GM20000 (cell line): ENCODE data around the gene TRAK2.

Experiments used
- DNase-seq: peaks from one replicate; pipeline ENCODE4 v3.0.0; 2012; ENCODE audit warnings: low spot score
- CTCF ChIP-seq: IDR thresholded peaks from 2 replicates; pipeline ENCODE4 v1.5.1; 2012; ENCODE audit warnings: mild to moderate bottlenecking, control low read depth; ENCODE audit errors: extremely low read depth, missing control alignments

The TRAK2 gene

GRCh38 chr2:201411421-201411820, 39.8 kb downstream of the TRAK2 start:
- no peak for DNase-seq
- TF ChIP-seq CTCF: no peak

- TF ChIP-seq CTCF: no peak
- DNase-seq: no peak
Observed at GRCh38 chr2:201408931-201409330, 42.3 kb downstream of the TRAK2 start.

- TF ChIP-seq CTCF: no peak
- no peak for DNase-seq
Observed at GRCh38 chr2:201407265-201407664, 44.0 kb downstream of the TRAK2 start.

- TF ChIP-seq CTCF: no peak
- no peak for DNase-seq
Observed at GRCh38 chr2:201406077-201406662, 45.1 kb downstream of the TRAK2 start.

- no peak for TF ChIP-seq CTCF
Observed at GRCh38 chr2:201404699-201405280, 46.5 kb downstream of the TRAK2 start.

GRCh38 chr2:201403880-201404279, 47.4 kb downstream of the TRAK2 start:
- no peak for DNase-seq
- no peak for TF ChIP-seq CTCF

More at GRCh38 chr2:201404699-201405280, 46.5 kb downstream of the TRAK2 start:
- DNase-seq: no peak

- DNase-seq: no peak
- no peak for TF ChIP-seq CTCF
Observed at GRCh38 chr2:201402651-201403562, 48.4 kb downstream of the TRAK2 start.
